Kidney (tissue), 14 donors: ENCODE results near the gene CCR8. TPM values are rescaled to one million over a fixed set of nuclear protein-coding genes. Genes with fewer than 3 reads are reported as not detected.

Experiments used
- DNase-seq, 5 donors: peaks; one replicate each; pipeline ENCODE4 v3.0.0-alpha.2; 2013 to 2020
- FAIRE-seq: peaks from 2 replicates; lab custom pipeline; 2012; peaks lifted over from hg19 to GRCh38; lab: Jason Lieb, UNC
- H3K27ac ChIP-seq, 2 donors: one replicate each; pipeline ENCODE4 v1.7.0; 2013; ENCODE audit warnings: low read depth in 2 of 2, low read length in 2 of 2, inconsistent platforms in 1 of 2
- H3K27me3 ChIP-seq: one replicate; pipeline ENCODE4 v1.7.1; 2013; ENCODE audit warnings: low read length, inconsistent platforms; ENCODE audit not compliant: control insufficient read depth, insufficient read depth
- H3K36me3 ChIP-seq, 3 donors: one replicate each; pipeline versions ENCODE4 v1.7.0 to v1.7.1; 2013; ENCODE audit warnings: low read length in 3 of 3, control low read depth in 1 of 3, inconsistent platforms in 1 of 3; ENCODE audit not compliant: insufficient read depth in 3 of 3, control insufficient read depth in 2 of 3
- H3K4me1 ChIP-seq, 3 donors: one replicate each; pipeline versions ENCODE4 v1.7.0 to v1.7.1; 2013; ENCODE audit warnings: low read length in 3 of 3, inconsistent platforms in 1 of 3, low read depth in 1 of 3; ENCODE audit not compliant: control insufficient read depth in 2 of 3, insufficient read depth in 2 of 3
- H3K4me3 ChIP-seq, 3 donors: one replicate each; pipeline versions ENCODE4 v1.7.0 to v1.8.1; 2013; ENCODE audit warnings: low read length in 3 of 3, control low read depth in 1 of 3, inconsistent platforms in 1 of 3
- H3K9ac ChIP-seq, 3 donors: one replicate each; pipeline versions ENCODE4 v1.7.0 to v1.7.1; 2013; ENCODE audit warnings: low read length in 3 of 3, control low read depth in 1 of 3, inconsistent platforms in 1 of 3
- H3K9me3 ChIP-seq, 3 donors: one replicate each; pipeline versions ENCODE4 v1.7.0 to v1.7.1; 2013; ENCODE audit warnings: low read length in 3 of 3, control low read depth in 1 of 3, inconsistent platforms in 1 of 3; ENCODE audit not compliant: control insufficient read depth in 2 of 3, insufficient read depth in 1 of 3
- intact Hi-C: fragments of 100-400 bp; cut with DNase I; formaldehyde crosslinking; loops from one replicate; pipeline ENCODE4 v1.11.1; 2022
- polyA plus RNA-seq: library from polyadenylated mRNA; stranded (reverse); fragments of 350-450 nt; fragmentation: Illumina TruSeq; extraction: RNeasy Lipid Tissue Mini Kit (QIAGEN cat#74804); gene quantifications from one replicate; pipeline ENCODE4 v1.2.3, GENCODE V29; 2014; ENCODE audit warnings: low read depth, low replicate concordance; ENCODE audit not compliant: insufficient read depth
- total RNA-seq: library from RNA; stranded (reverse); fragmentation: NEBNext Ultra II Directional; extraction: Animal tissue kit (Norgen Biotek cat#: 25700); gene quantifications from one replicate; pipeline ENCODE4 v1.2.1, GENCODE V29; 2021
- TF ChIP-seq, protein P1 (sequence below): IDR thresholded peaks from 3 replicates; pipeline ENCODE4 v1.5.1; 2012; ENCODE audit warnings: mild to moderate bottlenecking, moderate library complexity, borderline replicate concordance; ENCODE audit not compliant: insufficient read depth; ENCODE audit errors: extremely low read depth
- donor health status: control.
- donor health status: control.
- donor health status: control.
- donor health status: control.
- donor health status: control.
- donor health status: DM: yes; HTN: yes; CAD: no.
- donor health status: Normal renal cell carcinoma (clear cell type).

CCR8 gene
- total and polyA plus RNA-seq, 2 donors from 2014 or later: 0.19 TPM; not detected in 1

DNA sequence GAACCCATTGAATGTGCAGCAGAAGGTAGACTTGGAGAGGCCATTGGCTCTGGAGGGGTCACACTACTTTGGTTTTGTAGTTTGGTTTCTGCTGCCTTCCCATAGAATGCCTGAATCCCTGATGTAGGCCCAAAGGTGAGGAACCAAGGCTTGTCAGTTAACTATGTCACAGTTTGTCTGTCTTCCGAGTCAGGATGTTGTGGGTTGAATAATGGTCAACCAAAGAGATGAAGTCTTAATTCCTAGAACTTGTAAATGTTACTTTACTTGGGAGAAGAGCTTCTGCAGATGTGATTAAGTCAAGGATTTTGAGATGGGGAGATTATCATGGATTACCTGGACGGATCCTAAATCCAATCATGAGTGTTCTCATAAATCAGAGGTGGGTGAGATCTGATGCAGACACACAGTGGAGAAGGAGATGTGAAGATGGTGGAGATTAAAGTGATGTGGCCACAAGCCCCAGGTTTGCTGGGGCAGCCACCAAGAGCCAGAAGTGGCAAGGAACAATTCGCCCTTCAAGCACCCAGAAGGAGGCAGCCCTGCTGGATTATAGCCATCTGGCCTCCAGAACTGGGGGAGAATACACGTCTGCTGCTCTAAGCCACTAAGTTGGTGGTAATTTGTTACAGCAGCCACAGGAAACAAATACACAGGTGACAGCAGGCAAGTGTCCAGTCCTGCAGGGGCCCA lies 2.3 kb upstream of the CCR8 start:
- no peak overlapping the region for H3K4me3 ChIP-seq
- FAIRE-seq: no peak

DNA sequence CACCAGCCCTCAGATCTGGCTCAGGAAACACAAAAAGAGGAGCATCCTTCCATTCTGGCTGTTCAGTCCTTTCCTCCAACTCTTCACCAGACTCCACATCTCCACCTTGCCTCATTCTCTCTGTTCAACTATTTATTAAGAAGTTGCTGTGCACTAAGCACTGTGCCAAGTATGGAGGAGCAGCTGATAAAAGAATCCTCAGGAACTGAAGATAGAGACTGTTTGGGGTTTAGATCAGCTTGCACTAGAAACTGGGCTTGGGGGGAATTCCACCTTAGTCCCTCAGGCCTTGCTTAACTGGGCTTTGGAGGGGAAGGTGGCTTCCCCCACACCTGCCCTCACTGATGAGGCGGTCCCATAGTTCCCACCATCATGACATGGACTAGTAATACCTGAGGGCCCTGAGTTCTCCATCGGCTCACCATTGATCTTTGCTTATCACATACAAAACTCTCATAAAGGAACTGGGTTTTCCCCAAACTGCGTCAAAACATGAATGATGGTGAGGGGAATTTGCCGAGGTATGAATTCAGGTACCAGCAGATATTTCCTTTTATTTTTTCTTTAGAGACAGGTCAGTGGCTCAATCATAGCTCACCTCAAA lies 1.7 kb upstream of the CCR8 start:
- intact Hi-C loops: no loop called here
- Histone ChIP-seq H3K27me3 (no peaks in the 10 kb centered on the region), H3K4me1 (no peaks in the 10 kb centered on the region), H3K27ac (no peak overlapping the region), H3K36me3 (no peaks in the 10 kb centered on the region), H3K9ac (no peak overlapping the region), H3K4me3 (no peak overlapping the region), H3K9me3 (no peaks in the 10 kb centered on the region)
- TF ChIP-seq, protein P1, sequence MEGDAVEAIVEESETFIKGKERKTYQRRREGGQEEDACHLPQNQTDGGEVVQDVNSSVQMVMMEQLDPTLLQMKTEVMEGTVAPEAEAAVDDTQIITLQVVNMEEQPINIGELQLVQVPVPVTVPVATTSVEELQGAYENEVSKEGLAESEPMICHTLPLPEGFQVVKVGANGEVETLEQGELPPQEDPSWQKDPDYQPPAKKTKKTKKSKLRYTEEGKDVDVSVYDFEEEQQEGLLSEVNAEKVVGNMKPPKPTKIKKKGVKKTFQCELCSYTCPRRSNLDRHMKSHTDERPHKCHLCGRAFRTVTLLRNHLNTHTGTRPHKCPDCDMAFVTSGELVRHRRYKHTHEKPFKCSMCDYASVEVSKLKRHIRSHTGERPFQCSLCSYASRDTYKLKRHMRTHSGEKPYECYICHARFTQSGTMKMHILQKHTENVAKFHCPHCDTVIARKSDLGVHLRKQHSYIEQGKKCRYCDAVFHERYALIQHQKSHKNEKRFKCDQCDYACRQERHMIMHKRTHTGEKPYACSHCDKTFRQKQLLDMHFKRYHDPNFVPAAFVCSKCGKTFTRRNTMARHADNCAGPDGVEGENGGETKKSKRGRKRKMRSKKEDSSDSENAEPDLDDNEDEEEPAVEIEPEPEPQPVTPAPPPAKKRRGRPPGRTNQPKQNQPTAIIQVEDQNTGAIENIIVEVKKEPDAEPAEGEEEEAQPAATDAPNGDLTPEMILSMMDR: no peak
- DNase-seq: no peak
- FAIRE-seq: no peak

More for the DNA sequence above, 2.3 kb upstream of the CCR8 start:
- intact Hi-C loops: no loop called here
- no peak for DNase-seq
- TF ChIP-seq, protein P1: no peak
- Histone ChIP-seq H3K9me3 (no peaks in the 10 kb centered on the region), H3K4me1 (no peaks in the 10 kb centered on the region), H3K9ac (no peak overlapping the region), H3K36me3 (no peaks in the 10 kb centered on the region), H3K27ac (no peak overlapping the region), H3K27me3 (no peaks in the 10 kb centered on the region)

DNA sequence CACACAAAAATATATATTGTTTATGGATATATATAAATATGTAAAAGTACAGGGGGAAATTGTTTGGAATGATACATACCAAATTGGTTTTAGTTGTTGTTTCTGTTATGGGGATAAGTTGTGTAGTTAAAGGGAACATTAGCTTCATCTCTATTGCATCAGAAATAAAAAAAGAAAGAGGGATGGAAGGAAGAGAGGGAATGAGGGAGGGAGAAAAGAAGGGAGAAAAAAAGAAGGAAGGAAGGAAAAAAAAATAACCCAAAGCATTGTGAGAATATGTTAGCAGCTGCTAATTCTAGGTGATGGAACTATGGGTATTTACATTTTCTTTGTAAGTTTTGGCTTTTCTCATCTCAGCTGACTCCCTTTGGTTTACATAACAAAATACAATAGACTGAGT lies 1.3 kb downstream of the CCR8 start:
- H3K27me3 ChIP-seq: no peaks in the 10 kb centered on the region
- H3K4me1 ChIP-seq: no peaks in the 10 kb centered on the region
- no peaks in the 10 kb centered on the region for H3K36me3 ChIP-seq
- TF ChIP-seq, protein P1: no peak
- H3K9me3 ChIP-seq: no peaks in the 10 kb centered on the region
- H3K9ac ChIP-seq: no peak overlapping the region
- peak; percentile 27 for FAIRE-seq
- intact Hi-C loops: no loop called here
- no peak overlapping the region for H3K4me3 ChIP-seq
- DNase-seq: no peak
- no peak overlapping the region for H3K27ac ChIP-seq
